ENCODE measurements around the gene NPRL2. TPM values are rescaled to one million over a fixed set of nuclear protein-coding genes. Genes with fewer than 3 reads are reported as not detected.

The NPRL2 gene
- total RNA-seq, 1 experiment from 2014 or later, result 35.4 TPM

- Histone ChIP-seq H3K9me3 (ENCODE audit: control insufficient read depth in 1 of 2, insufficient read depth in 1 of 2, low read depth in 1 of 2, low read length in 2 of 2) (no peaks in the 10 kb centered on the region), H3K27ac (ENCODE audit: low read depth, low read length) (peak overlapping the region; percentile 82), H3K36me3 (ENCODE audit: control insufficient read depth in 1 of 2, insufficient read depth in 2 of 2, low read length in 2 of 2) (peaks cover 14 to 23% of the 10 kb centered on the region in 2 experiments; a peak in 3 of 4 replicates), H3K4me3 (replicated peaks in 1 of 2; ENCODE audit: low read depth in 1 of 2, low read length in 2 of 2) (peak overlapping the region; percentile 83 to 87), H3K9ac (ENCODE audit: low read length) (peak overlapping the region; percentile 91), H3K4me1 (ENCODE audit: control insufficient read depth in 1 of 2, insufficient read depth in 2 of 2, low read length in 2 of 2) (peaks cover 9 to 36% of the 10 kb centered on the region in 2 experiments; a peak in 3 of 4 replicates), H3K27me3 (ENCODE audit: insufficient read depth, low read length) (no peaks in the 10 kb centered on the region), H3K4me2 (ENCODE audit: low read length) (peak overlapping the region; percentile 89), H4K20me1 (ENCODE audit: insufficient read depth) (no peaks in the 10 kb centered on the region), H3K79me2 (ENCODE audit: insufficient read depth, low read length) (peaks cover 45% of the 10 kb centered on the region), H3K9me2 (ENCODE audit: insufficient read depth) (no peaks in the 10 kb centered on the region), H2AFZ (ENCODE audit: low read depth, low read length, poor library complexity, severe bottlenecking) (no peak overlapping the region)
- no peak for TF ChIP-seq FOSL1 (IDR thresholded peaks at IDR 0.05; ENCODE audit: low read depth)
- no peak for TF ChIP-seq SIN3A (IDR thresholded peaks at IDR 0.05; ENCODE audit: low read depth)
- no peak for TF ChIP-seq EZH2 (IDR thresholded peaks at IDR 0.05)
- TF ChIP-seq CEBPB (IDR thresholded peaks at IDR 0.05; ENCODE audit: low read depth), result no peak
- TF ChIP-seq REST (IDR thresholded peaks at IDR 0.05; ENCODE audit: low read depth), result no peak
- TF ChIP-seq JUND (IDR thresholded peaks at IDR 0.05), result no peak
- no peak for TF ChIP-seq CBX3 (IDR thresholded peaks at IDR 0.05; ENCODE audit: low read depth)
- DNase-seq (ENCODE audit: low read depth, low spot score) (no peak), ATAC-seq (no peak)
- RAD21 ChIA-PET (ENCODE audit: low non-redundant PET in 1 of 2, low total read pairs in 2 of 2, uncharacterized antibody in 2 of 2, unreplicated experiment in 2 of 2), result no interaction called here
- CTCF ChIA-PET, result no interaction called here
- intact Hi-C loops (cut with micrococcal nuclease), result loop anchor here (10.0 kb wide), 1 partner anchor 1026 kb away; the partner anchor contains the start of gene MANF
- BruUV-seq (replicated peaks), result no TSS peak
- POLR2A ChIA-PET, result no interaction called here
Observed at GRCh38 chr3:50358355-50358910, 7.9 kb upstream of the NPRL2 start.
